GM18868 (cell line): ENCODE results near the gene UGT2B7.
"Not testable (repeated sequence)": the region's sequence is repeated elsewhere in the genome, so short reads cannot be mapped to it uniquely, and the experiment has no call there.

Experiments
- ATAC-seq: cut with Tn5 transposase; IDR thresholded peaks from one replicate; pipeline ENCODE4 v1.9.1; 2021; ENCODE audit warnings: mild to moderate bottlenecking, moderate library complexity; ENCODE audit not compliant: unreplicated experiment

Gene UGT2B7

GRCh38 chr4:69078852-69079251 lies 17.4 kb upstream of the UGT2B7 start:
- ATAC-seq = no peak

DNA sequence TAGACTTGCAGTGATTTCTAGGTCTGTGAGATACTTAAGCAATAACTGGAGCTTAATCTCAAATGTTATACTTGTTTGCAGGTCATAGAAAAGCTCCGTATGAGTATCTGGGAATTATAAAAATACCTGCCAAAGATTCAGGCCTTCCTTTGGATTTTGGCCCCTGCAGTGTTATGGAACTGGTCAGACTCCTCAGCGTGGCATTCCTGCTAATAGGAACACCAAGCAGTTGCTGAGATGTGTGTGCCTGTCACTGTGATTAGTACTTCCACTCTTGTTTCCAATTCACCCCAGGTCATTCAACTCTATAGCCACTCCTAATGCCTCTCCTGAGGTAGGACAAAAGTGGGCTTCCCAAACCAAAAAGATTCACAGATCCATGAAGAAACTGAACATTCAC lies 7.8 kb upstream of the UGT2B7 start:
- no peak for ATAC-seq

DNA sequence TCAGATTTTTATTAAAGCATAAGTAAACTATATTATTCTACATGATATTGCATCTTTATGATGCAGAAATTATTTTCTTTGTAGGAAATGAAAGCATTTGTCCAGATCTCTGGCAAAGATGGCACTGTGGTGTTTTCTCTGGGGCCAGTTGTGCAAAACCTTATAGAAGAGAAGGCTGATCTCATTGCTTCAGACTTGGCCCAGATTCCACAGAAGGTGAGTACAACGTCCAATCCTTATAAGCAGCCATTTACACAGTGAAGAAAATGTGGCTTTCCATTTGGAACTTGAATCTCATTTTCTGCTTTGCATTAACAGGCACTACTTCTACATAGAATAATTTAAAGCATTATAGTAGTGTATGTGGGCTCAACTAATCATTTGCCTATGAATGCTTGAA lies 6.9 kb upstream of the UGT2B7 start:
- no peak for ATAC-seq

DNA sequence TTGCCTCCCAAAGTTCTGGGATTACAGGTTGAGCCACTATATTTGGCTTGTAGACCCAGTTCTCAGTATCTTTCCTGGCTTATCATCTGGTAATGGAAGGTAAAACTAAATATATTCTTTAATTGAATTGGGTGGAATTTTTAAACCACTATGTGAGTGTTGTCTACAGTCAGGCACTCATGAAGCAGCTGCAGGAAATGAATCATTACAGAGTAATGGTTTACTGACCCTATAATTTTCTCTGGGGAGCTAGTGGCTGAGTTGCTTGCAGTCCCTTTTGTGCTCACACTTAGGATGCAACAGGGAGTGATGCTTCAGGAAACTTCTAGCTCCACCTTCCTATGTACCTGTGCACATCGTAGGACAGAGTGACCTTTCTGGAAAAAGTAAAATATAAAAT lies 4.1 kb upstream of the UGT2B7 start:
- no peak for ATAC-seq

- ATAC-seq = peak; percentile 47
Observed at GRCh38 chr4:69092980-69093568, 3.2 kb upstream of the UGT2B7 start.

GRCh38 chr4:69093681-69094080 lies 2.6 kb upstream of the UGT2B7 start:
- ATAC-seq = no peak

GRCh38 chr4:69095301-69095731 lies 958 bp upstream of the UGT2B7 start:
- no peak for ATAC-seq

GRCh38 chr4:69096810-69097209 lies 536 bp downstream of the UGT2B7 start:
- no peak for ATAC-seq

- no peak for ATAC-seq
Observed at GRCh38 chr4:69098470-69098869, 2.2 kb downstream of the UGT2B7 start.

DNA sequence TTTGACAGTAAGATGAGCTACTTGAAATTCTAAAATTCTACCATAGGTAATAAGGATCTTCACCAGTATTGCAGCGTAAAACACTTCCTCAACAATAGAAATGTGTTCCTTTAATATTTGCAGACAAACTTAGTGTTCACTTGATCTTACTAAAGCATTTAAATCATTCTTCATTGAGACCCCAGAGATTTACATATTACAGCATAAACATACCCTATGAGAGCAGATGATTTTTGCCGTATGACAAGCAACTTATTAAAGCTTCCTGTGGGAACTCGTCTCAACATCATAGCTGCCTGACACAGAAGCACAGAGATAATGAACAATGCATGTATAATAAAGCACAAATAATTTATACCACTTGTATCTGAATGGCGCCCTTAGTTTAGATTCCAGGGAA lies 3.6 kb downstream of the UGT2B7 start:
- ATAC-seq = no peak

GRCh38 chr4:69102668-69103067 lies 6.4 kb downstream of the UGT2B7 start:
- not testable (repeated sequence) for ATAC-seq

DNA sequence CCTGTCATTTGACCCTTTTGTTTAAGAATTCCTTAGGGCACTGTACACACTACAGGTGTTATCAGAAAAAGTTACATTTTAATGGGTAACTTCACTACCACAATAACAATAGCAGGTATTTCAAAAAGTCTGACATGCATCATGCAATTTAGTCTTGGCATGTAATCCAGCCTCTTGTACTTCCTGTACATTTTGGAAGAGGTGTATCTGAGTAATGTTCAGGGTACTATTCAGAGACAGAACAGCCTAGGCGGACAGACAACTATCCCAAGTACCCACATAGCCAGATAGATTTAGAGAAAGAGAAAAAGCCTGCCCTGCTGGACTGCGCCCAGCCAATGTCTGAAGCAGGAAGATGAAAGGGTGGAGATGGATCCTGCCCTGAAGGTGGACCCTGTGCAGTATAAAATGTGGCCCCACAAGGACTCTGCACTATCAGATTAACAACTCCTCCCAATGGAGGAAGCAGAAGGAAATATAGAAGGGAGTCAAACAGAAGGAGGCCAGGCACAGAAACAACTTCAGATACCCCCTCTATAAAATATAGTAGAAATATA lies 8.5 kb downstream of the UGT2B7 start:
- ATAC-seq = no peak

GRCh38 chr4:69115151-69115850 lies 19.0 kb downstream of the UGT2B7 start:
- not testable (repeated sequence) for ATAC-seq

DNA sequence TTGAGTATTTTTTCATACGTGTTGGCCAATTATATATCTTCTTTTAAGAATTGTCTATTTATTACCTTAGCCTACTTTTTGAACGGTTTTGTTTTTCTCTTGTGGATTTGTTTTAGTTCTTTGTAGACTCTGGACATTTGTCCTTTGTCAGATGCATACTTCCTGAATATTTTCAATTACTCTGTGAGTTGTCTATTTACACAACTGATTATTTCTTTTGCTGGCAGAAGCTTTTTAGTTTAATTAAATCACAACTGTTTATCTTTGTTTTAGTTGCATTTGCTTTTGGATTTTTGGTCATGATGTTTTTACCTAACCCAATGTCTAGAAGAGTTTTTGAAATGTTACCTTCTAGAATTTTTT lies 19.6 kb downstream of the UGT2B7 start:
- ATAC-seq = no peak

GRCh38 chr4:69116645-69117321 lies 20.5 kb downstream of the UGT2B7 start:
- no peak for ATAC-seq

- no peak for ATAC-seq
Observed at GRCh38 chr4:69120870-69121269, 24.6 kb downstream of the UGT2B7 start.

DNA sequence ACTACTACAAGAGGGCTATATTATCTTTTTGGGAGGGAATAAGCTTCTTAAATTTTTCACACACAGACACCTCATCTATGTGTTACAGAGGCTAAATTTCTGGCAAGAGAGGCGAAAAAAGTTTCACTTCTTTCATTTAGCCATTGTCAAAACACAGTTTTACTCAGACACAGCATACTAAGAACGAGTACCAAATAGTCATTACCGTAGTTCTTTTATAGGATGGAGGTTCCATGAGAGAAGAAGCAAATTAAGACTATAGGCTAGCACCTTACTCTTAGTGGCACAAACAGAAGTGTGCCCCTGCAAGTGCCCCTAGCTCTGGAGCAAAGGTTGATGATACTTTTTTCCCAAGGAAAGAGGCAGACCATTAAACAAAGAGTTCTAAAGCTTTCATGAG lies 26.2 kb downstream of the UGT2B7 start:
- peak; percentile 57 for ATAC-seq

- ATAC-seq = no peak
Observed at GRCh38 chr4:69124941-69125340, 28.7 kb downstream of the UGT2B7 start.

DNA sequence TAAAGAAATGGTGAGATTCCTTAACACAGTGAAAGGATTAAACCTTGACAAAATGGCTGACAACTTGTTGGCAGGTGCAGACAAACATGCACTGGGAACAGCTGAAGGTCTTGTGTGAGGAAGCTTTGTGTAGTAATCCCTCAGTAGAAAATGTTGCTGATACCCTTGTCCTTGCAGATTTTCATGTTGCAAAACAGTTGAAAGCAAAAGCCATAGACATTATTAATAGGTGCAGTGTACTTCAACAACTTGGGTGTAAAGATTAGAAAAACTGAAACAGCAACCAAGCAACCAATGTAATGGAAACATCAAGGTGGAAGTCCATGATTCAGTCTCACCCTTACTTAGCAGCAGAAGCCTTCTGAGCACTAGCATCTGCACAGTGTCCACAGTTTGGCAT lies 29.8 kb downstream of the UGT2B7 start:
- peak; percentile 27 for ATAC-seq

- ATAC-seq = no peak
Observed at GRCh38 chr4:69133993-69134392, 37.7 kb downstream of the UGT2B7 start.

GRCh38 chr4:69134471-69134870 lies 38.2 kb downstream of the UGT2B7 start:
- no peak for ATAC-seq

DNA sequence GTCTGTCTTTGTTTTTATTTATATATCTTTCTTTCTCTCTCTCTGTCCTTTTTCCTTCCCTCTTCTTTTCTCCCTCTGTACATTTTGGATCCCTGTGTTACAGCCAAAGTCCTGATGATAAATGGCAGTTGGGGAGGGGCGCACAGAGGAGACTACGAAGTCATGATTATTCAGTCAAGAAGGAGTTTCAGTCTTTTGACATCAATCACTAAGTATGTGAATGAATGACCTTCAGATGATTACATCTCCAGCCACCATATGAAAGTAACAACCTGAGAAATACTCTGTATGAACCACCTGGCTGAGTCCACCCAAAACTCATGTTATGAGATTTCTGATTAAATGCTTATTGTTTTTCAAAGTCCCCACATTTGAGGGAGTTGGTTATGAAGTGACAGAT lies 45.0 kb downstream of the UGT2B7 start:
- no peak for ATAC-seq
